ENCODE measurements around the gene ANGPTL7.

DNA sequence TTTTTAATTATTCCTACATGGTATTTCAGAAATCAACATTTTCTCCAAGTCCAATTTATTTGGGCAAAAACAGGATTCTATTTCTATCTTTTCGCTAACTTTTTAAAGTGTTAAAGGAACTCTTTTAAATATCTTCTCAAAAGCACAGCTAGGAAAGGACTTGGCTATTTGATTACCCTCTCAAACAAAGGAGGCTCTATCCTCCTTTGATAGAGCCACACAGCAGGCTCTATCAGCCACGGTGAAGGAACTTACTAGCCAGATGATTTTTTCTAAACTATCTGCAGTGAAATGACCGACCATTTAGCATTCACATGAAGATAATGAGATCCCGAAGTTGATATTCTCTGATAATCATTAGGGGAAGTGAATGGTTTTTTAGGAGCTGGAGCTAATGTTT lies 9.1 kb downstream of the ANGPTL7 start:
- TF ChIP-seq EZH2 (IDR thresholded peaks at IDR 0.05; ENCODE audit: borderline replicate concordance, low read depth, low read length, severe bottlenecking), result no peak
- TF ChIP-seq, protein P1, sequence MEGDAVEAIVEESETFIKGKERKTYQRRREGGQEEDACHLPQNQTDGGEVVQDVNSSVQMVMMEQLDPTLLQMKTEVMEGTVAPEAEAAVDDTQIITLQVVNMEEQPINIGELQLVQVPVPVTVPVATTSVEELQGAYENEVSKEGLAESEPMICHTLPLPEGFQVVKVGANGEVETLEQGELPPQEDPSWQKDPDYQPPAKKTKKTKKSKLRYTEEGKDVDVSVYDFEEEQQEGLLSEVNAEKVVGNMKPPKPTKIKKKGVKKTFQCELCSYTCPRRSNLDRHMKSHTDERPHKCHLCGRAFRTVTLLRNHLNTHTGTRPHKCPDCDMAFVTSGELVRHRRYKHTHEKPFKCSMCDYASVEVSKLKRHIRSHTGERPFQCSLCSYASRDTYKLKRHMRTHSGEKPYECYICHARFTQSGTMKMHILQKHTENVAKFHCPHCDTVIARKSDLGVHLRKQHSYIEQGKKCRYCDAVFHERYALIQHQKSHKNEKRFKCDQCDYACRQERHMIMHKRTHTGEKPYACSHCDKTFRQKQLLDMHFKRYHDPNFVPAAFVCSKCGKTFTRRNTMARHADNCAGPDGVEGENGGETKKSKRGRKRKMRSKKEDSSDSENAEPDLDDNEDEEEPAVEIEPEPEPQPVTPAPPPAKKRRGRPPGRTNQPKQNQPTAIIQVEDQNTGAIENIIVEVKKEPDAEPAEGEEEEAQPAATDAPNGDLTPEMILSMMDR (IDR thresholded peaks at IDR 0.05; ENCODE audit: borderline replicate concordance, extremely low read depth, low read length, poor library complexity, severe bottlenecking), result no peak
